ENCODE results near the gene TAX1BP1.

TAX1BP1 gene

DNA sequence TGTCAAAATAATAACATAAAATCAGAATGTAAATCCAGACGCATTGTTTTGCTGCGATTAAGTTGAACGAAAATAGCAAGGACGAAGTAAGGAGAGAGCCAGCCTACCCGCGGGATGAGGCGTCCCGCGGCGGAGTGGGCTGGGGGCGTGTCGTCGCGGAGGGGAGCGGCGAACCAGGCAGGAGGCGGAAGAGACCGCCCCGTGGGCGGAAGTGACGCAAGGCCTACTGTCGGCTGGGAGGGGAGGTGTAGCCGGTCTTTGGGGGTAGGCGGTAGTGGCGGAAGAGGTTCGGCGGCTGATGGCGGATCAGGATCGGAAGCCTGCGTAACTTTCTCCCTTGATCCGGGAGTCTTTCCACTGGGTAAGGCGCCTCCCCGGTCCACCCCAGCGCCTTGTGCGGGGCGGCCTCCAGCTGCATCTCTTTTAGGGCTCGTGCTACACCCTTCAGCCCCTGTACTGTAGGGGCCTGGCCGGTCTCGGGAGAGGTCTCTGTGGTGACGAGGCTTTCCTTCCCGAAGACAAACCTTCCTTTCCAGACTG, at the start of gene TAX1BP1:
Gene TAX1BP1, plus strand, starts transcription at position 254 of the 540 bp plus-strand sequence. CDS start 8,363 bp downstream, outside the sequence.
- TF ChIP-seq ZFX (IDR thresholded peaks at IDR 0.05): no peak
- no peak for TF ChIP-seq CTCF (conservative IDR thresholded peaks at IDR 0.05)
- peak within 1 kb of the TSS; percentile 93 for H3K27ac ChIP-seq

- TF ChIP-seq CTCF (conservative IDR thresholded peaks at IDR 0.05): no peak
- TF ChIP-seq ZFX (IDR thresholded peaks at IDR 0.05): no peak
- no peak overlapping the region for H3K27ac ChIP-seq
Measured at GRCh38 chr7:27690649-27691048, 49.3 kb upstream of the TAX1BP1 start.

- no peak for TF ChIP-seq CTCF (conservative IDR thresholded peaks at IDR 0.05)
- TF ChIP-seq ZFX (IDR thresholded peaks at IDR 0.05): no peak
- H3K27ac ChIP-seq: no peak overlapping the region
Measured at GRCh38 chr7:27693794-27694193, 46.2 kb upstream of the TAX1BP1 start.

DNA sequence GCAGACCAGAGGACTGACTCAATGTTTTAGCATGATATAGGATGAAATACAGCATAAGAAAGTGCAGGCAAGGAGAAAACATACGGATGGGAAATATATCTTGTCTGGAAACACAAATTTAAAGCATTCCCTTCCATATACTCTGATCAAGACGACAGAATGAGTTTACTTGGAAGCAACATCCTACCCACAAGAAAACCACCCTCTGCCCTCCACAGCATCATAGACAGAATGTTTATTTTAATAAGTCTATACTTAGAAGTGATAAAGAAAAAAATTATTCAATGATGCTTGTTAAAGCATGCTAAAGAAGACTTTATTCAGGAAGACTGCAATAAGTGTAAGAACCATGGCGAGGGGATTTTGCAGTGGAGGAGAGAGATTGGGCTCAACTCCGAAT, 44.9 kb upstream of the TAX1BP1 start:
- TF ChIP-seq CTCF (conservative IDR thresholded peaks at IDR 0.05) (no peak), ZFX (IDR thresholded peaks at IDR 0.05) (no peak)
- no peak overlapping the region for H3K27ac ChIP-seq

DNA sequence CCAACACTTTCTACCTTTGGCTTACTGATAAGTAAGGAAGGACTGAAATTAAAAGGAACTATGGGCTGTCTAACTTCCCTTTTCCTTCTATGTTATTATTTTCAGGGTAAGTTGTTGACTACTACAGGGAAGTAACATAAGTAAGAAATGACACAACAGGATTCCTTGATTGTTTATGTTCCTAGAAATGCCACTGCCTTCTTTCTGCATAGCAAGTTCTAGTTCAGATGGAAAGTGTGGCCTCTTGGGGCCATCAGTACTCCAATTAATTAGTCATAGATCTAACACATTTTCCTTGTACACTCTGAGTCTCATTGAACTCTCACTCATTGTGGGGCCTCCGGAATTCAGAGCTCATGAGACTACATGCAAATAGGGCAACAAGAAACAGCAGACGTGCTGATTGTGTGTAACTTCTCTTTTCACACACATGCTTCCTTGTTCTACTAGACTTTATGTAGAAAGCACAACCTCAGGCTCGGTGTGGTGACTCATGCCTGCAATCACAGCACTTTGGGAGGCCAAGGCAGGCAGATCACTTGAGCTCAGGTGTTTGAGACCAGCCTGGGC, 42.0 kb upstream of the TAX1BP1 start:
- no peak overlapping the region for H3K27ac ChIP-seq
- TF ChIP-seq ZFX (IDR thresholded peaks at IDR 0.05) (no peak), CTCF (conservative IDR thresholded peaks at IDR 0.05) (no peak)

DNA sequence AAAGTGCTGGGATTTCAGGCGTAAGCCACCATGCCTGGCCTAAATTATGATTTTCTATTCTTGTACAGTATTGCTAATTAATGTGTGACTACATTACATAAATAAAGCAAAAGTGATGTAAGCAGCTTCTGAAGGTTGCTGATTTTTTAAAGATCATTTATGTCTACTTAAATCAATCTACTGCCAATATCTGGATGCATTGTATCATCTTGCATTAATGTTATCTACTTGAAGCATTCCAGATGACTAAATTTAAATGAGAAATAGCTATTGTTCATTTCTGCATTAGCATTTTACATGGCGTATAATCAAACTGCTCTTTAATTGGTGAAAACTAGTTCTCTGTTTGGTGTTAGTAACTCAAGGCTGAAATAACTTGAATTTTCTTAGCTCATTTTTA, 40.2 kb upstream of the TAX1BP1 start:
- TF ChIP-seq ZFX (IDR thresholded peaks at IDR 0.05) (no peak), CTCF (conservative IDR thresholded peaks at IDR 0.05) (no peak)
- no peak overlapping the region for H3K27ac ChIP-seq

- TF ChIP-seq ZFX (IDR thresholded peaks at IDR 0.05): no peak
- no peak for TF ChIP-seq CTCF (conservative IDR thresholded peaks at IDR 0.05)
- H3K27ac ChIP-seq: no peak overlapping the region
Measured at GRCh38 chr7:27700501-27700900, 39.5 kb upstream of the TAX1BP1 start.

All from C4-2B (cell line).